ENCODE measurements around the gene SLC6A7.

SLC6A7 gene

DNA sequence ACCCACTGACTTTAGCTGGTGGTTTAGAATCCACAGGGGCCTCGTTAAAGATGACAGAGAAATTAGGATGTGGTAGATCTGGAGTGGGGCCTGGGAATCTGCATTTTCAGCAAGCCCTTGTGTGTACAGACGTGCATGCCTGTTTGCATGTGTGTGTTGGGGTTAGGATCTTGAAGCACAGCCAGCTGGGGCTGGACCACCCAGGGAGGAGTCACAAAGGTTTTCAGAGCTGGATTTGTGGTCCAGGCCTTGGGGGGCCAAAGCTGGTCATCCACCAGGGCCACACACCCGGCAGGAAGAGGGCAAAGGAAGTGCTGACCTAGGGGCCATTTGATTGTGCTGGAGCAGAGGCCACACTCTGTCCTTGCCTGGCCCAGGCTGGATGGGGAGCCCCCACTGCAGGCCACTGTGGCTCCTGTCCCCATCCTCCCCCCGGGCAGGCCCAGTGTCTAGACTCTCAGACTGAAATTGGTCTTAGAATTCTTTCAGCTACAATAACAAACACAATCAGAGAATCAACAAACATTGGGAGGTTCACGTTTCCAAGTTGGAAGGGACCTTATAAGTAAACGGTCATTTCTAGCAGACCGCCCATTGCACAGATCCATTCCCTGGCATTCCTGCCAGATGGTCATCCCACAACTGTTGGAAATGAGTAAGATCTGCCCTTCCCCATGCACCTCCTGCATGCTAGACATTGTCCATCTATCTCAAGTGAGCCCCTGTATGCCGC lies 13.0 kb upstream of the SLC6A7 start:
- Mint-ChIP-seq H3K27me3 (ENCODE audit: low read depth) (peaks cover 14% of the 10 kb centered on the region), H3K27ac (no peak overlapping the region), H3K4me1 (ENCODE audit: low read depth) (no peaks in the 10 kb centered on the region), H3K4me3 (no peak overlapping the region), H3K36me3 (ENCODE audit: low read depth) (no peaks in the 10 kb centered on the region), H3K9me3 (no peaks in the 10 kb centered on the region)

DNA sequence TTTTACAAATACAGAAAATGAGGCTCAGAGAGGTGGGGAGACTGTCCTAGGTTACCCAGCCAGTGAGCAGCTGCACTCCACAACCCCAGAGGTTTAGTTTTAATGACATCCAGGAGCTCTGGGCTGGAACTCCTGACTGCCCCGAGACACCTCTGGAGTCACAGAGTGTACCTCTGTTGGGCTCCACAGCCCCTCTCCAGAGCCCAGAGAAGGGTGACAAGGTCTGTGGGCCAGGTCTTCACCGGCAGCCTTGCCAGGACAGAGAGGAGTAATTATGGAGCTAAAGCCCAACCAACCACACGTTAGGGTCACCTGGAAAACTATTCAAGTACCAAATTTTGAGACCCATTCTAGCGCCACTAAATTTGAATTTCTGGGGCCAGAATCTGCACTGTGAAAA lies 12.1 kb upstream of the SLC6A7 start:
- no peak overlapping the region for H3K27ac Mint-ChIP-seq
- no peaks in the 10 kb centered on the region for H3K36me3 Mint-ChIP-seq (ENCODE audit: low read depth)
- H3K4me3 Mint-ChIP-seq = no peak overlapping the region
- peaks cover 9% of the 10 kb centered on the region for H3K27me3 Mint-ChIP-seq (ENCODE audit: low read depth)
- H3K4me1 Mint-ChIP-seq (ENCODE audit: low read depth) = no peaks in the 10 kb centered on the region
- no peaks in the 10 kb centered on the region for H3K9me3 Mint-ChIP-seq

DNA sequence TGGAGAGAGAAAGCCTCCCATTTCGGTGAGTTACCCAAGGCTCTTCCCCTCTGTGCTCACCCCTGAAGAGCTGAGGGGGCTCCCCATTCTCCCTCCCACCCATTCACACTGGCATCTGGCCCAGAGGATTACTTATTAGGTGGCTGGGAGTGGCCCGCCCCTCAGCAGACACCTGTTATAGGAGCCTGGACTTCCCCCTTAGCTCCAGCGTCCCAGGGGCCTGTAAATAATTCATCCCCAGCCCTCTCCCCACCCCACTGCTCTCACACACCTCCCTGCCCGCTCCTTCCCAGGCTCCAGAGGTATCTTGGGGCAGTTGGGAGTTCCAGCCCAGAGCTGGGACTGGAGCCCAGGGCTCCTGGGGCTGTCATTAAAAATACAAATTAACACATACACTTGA lies 11.6 kb upstream of the SLC6A7 start:
- H3K9me3 Mint-ChIP-seq = no peaks in the 10 kb centered on the region
- no peaks in the 10 kb centered on the region for H3K4me1 Mint-ChIP-seq (ENCODE audit: low read depth)
- no peak overlapping the region for H3K4me3 Mint-ChIP-seq
- no peaks in the 10 kb centered on the region for H3K36me3 Mint-ChIP-seq (ENCODE audit: low read depth)
- peaks cover 7% of the 10 kb centered on the region for H3K27me3 Mint-ChIP-seq (ENCODE audit: low read depth)
- H3K27ac Mint-ChIP-seq = no peak overlapping the region

DNA sequence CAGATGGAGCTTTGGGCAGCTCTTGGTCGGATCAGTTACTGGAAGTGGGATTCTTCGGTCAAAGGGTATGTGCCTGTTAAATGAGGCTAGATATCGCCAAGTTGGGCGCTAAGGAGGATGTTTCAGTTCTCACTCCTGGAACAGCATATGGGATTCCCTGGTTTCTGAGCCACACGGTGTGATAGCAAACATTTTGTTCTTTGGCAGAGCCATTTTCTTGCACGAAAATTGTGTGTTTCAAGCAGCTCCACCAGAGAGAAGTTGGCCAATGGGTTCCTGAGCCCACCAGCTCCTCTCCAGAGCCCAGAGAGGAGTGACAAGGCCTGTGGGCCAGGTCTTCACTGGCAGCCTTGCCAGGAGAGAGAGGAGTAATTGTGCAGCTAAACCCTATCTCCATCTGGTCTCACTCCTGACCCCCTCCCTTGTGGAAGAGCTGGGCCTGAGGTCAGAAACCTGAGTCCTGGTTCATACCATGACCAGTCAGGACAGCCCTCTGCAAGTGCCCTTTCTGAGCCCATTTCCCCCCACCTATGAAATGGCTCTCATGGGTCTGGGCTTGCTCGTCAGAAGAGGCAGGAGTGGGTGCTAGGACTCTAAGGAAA lies 10.7 kb upstream of the SLC6A7 start:
- no peaks in the 10 kb centered on the region for H3K4me1 Mint-ChIP-seq (ENCODE audit: low read depth)
- no peaks in the 10 kb centered on the region for H3K9me3 Mint-ChIP-seq
- H3K36me3 Mint-ChIP-seq (ENCODE audit: low read depth) = no peaks in the 10 kb centered on the region
- no peaks in the 10 kb centered on the region for H3K27me3 Mint-ChIP-seq (ENCODE audit: low read depth)
- H3K27ac Mint-ChIP-seq = no peak overlapping the region
- no peak overlapping the region for H3K4me3 Mint-ChIP-seq

DNA sequence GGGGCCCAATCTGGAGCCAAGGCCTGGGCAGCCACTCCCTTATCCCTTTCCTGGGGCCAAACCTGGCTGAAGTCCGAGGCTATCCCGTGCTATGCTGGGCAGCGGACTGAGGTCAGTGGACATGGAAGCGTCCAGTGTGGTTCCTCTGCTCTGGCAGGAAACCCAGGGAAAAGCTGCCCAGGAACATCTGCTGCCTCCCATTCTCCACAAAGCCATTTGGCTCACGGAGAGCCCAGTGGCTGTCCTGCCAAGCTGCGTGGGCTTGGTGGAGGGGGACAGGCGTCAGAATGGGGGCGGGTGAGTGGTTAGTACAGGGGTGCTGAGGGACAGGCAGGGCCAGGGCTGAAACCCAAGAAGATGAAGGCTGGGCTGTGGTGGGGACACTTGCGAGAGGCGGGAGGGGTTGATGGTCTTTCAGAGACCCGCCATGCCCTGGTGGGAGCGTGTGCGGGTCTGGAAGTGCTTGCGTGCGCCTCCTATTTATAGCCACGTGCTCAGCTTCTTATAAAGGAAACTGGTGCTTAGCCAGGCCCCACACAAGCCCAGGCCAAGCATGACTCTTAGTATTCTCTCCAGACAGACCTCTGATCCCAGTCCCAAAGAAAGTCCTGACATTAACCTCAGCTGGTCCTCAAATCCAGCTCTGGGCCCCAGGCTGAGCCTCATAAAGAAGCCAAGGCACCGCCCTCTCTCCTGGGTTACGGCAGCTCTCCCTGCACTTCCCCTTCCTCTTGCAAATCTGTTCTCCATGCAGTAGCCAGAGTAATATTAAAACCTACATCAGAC lies 9.4 kb upstream of the SLC6A7 start:
- Mint-ChIP-seq H3K4me3 (no peak overlapping the region), H3K36me3 (ENCODE audit: low read depth) (no peaks in the 10 kb centered on the region), H3K27me3 (ENCODE audit: low read depth) (no peaks in the 10 kb centered on the region), H3K4me1 (ENCODE audit: low read depth) (no peaks in the 10 kb centered on the region), H3K27ac (no peak overlapping the region), H3K9me3 (no peaks in the 10 kb centered on the region)

- H3K27ac Mint-ChIP-seq = no peak overlapping the region
- no peak overlapping the region for H3K4me3 Mint-ChIP-seq
- no peaks in the 10 kb centered on the region for H3K27me3 Mint-ChIP-seq (ENCODE audit: low read depth)
- H3K36me3 Mint-ChIP-seq (ENCODE audit: low read depth) = no peaks in the 10 kb centered on the region
- no peaks in the 10 kb centered on the region for H3K9me3 Mint-ChIP-seq
- no peaks in the 10 kb centered on the region for H3K4me1 Mint-ChIP-seq (ENCODE audit: low read depth)
These were observed 8.8 kb upstream of the SLC6A7 start for GRCh38 chr5:150181027-150181426.

DNA sequence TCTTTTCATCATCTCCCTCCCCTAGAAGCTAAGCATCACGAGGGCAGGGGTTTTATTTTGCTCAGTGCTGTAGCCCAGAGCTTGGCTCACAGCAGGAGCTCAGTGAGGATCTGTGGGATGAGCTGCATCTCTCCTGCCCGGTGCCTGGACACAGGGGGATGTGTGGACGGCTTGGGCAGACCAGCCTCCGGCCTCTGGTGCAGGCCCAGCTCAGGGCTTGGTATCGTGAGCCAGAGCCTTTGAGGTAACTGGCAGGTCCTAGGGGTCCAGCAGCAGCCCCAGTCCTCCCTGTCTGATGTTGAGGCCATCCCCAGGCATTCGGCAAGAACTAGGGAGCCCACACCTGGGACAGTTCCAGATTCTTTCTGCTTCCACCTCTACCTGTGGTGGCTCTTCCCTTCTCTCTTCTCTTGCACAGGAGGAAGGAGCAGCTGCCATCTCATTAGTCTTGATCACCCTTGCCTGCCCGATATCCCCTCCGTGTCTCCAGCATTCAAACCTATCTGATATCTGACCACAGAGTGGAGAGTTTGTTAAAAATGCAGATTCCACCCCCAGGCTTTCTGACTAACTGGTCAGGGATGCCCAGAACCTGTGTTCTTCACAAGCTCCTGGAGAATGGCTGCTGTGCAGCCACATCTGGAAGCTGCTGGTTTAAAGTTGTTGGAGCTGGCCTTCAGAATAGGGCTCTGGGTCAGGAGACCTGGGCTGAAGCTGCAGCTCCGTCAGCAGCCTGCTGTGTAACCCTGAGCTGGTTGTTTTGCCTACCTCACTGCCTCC lies 7.9 kb upstream of the SLC6A7 start:
- no peaks in the 10 kb centered on the region for H3K27me3 Mint-ChIP-seq (ENCODE audit: low read depth)
- no peak overlapping the region for H3K27ac Mint-ChIP-seq
- no peaks in the 10 kb centered on the region for H3K9me3 Mint-ChIP-seq
- H3K36me3 Mint-ChIP-seq (ENCODE audit: low read depth) = no peaks in the 10 kb centered on the region
- H3K4me3 Mint-ChIP-seq = no peak overlapping the region
- H3K4me1 Mint-ChIP-seq (ENCODE audit: low read depth) = no peaks in the 10 kb centered on the region

- H3K36me3 Mint-ChIP-seq (ENCODE audit: low read depth) = no peaks in the 10 kb centered on the region
- H3K27me3 Mint-ChIP-seq (ENCODE audit: low read depth) = peaks cover 6% of the 10 kb centered on the region
- no peaks in the 10 kb centered on the region for H3K9me3 Mint-ChIP-seq
- H3K27ac Mint-ChIP-seq = no peak overlapping the region
- H3K4me1 Mint-ChIP-seq (ENCODE audit: low read depth) = no peaks in the 10 kb centered on the region
- no peak overlapping the region for H3K4me3 Mint-ChIP-seq
These were observed 7.1 kb upstream of the SLC6A7 start for GRCh38 chr5:150182774-150183173.

DNA sequence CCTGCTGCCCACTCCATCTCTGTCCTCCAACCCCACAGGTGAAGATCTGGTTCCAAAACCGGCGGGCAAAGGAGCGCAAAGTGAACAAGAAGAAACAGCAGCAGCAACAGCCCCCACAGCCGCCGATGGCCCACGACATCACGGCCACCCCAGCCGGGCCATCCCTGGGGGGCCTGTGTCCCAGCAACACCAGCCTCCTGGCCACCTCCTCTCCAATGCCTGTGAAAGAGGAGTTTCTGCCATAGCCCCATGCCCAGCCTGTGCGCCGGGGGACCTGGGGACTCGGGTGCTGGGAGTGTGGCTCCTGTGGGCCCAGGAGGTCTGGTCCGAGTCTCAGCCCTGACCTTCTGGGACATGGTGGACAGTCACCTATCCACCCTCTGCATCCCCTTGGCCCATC lies 6.4 kb upstream of the SLC6A7 start:
- peaks cover 9% of the 10 kb centered on the region for H3K27me3 Mint-ChIP-seq (ENCODE audit: low read depth)
- H3K9me3 Mint-ChIP-seq = no peaks in the 10 kb centered on the region
- no peaks in the 10 kb centered on the region for H3K36me3 Mint-ChIP-seq (ENCODE audit: low read depth)
- H3K27ac Mint-ChIP-seq = no peak overlapping the region
- no peaks in the 10 kb centered on the region for H3K4me1 Mint-ChIP-seq (ENCODE audit: low read depth)
- H3K4me3 Mint-ChIP-seq = no peak overlapping the region

GRCh38 chr5:150184006-150184405 lies 5.9 kb upstream of the SLC6A7 start:
- H3K27ac Mint-ChIP-seq = no peak overlapping the region
- H3K36me3 Mint-ChIP-seq (ENCODE audit: low read depth) = no peaks in the 10 kb centered on the region
- H3K27me3 Mint-ChIP-seq (ENCODE audit: low read depth) = peaks cover 15% of the 10 kb centered on the region
- H3K4me3 Mint-ChIP-seq = no peak overlapping the region
- no peaks in the 10 kb centered on the region for H3K4me1 Mint-ChIP-seq (ENCODE audit: low read depth)
- H3K9me3 Mint-ChIP-seq = no peaks in the 10 kb centered on the region

- Mint-ChIP-seq H3K4me3 (no peak overlapping the region), H3K36me3 (ENCODE audit: low read depth) (no peaks in the 10 kb centered on the region), H3K27me3 (ENCODE audit: low read depth) (peaks cover 23% of the 10 kb centered on the region), H3K4me1 (ENCODE audit: low read depth) (no peaks in the 10 kb centered on the region), H3K27ac (no peak overlapping the region), H3K9me3 (no peaks in the 10 kb centered on the region)
These were observed 4.6 kb upstream of the SLC6A7 start for GRCh38 chr5:150184990-150185912.

- peaks cover 29% of the 10 kb centered on the region for H3K27me3 Mint-ChIP-seq (ENCODE audit: low read depth)
- H3K4me3 Mint-ChIP-seq = no peak overlapping the region
- H3K27ac Mint-ChIP-seq = no peak overlapping the region
- H3K9me3 Mint-ChIP-seq = no peaks in the 10 kb centered on the region
- no peaks in the 10 kb centered on the region for H3K4me1 Mint-ChIP-seq (ENCODE audit: low read depth)
- no peaks in the 10 kb centered on the region for H3K36me3 Mint-ChIP-seq (ENCODE audit: low read depth)
These were observed 3.7 kb upstream of the SLC6A7 start for GRCh38 chr5:150186137-150186536.

DNA sequence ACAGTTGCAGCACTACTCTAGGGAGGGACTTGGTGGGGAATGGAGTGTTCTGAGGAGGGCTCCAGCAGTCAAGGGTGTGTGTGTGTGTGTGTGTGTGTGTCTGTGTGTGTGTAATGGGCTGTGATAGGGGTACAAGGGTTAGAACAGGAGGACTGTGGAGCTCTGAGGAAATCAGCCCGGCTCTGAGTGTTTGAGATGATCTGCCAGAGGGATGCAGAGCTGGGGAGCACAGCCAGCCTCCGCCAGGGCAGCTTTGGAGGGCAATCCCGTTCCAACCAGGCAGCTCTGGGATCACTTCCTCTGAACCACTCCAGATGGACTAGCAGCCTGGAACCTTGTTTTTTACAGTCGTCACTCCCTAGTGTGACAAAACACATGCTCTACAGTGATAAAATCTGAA lies 3.0 kb upstream of the SLC6A7 start:
- peaks cover 34% of the 10 kb centered on the region for H3K27me3 Mint-ChIP-seq (ENCODE audit: low read depth)
- no peaks in the 10 kb centered on the region for H3K36me3 Mint-ChIP-seq (ENCODE audit: low read depth)
- no peak overlapping the region for H3K27ac Mint-ChIP-seq
- no peaks in the 10 kb centered on the region for H3K9me3 Mint-ChIP-seq
- no peak overlapping the region for H3K4me3 Mint-ChIP-seq
- no peaks in the 10 kb centered on the region for H3K4me1 Mint-ChIP-seq (ENCODE audit: low read depth)

Data from T-helper 1 cell treated with Interleukin-12 subunit alpha and Interleukin-12 subunit beta and Interleukin-4 antibody, amounts not matched to agents 30 μg/mL and 1 μg/mL, for 36 hours (primary cell).